ENCODE data around the gene TIMM10. TPM values are rescaled to one million over a fixed set of nuclear protein-coding genes. Genes with fewer than 3 reads are reported as not detected.

The TIMM10 gene
- total RNA-seq, 3 donors from 2014 or later = 37.2 to 56.4 (median 45.9) TPM

GRCh38 chr11:57530215-57530595, 349 bp downstream of the TIMM10 start:
- Histone ChIP-seq H3K36me3 (no peaks in the 10 kb centered on the region), H3K4me1 (peaks cover 0 to 5% of the 10 kb centered on the region in 2 donors), H3K27ac (peak overlapping the region; percentile 67 to 83), H3K27me3 (no peaks in the 10 kb centered on the region), H3K4me3 (peak overlapping the region; percentile 60 to 79 (median 76)), H3K9me3 (no peaks in the 10 kb centered on the region)
- no peak for DNase-seq (ENCODE audit: low spot score in 2 of 2)
- intact Hi-C loops (cut with DNase I; ENCODE audit: low total_unique reads) = no loop called here
- TF ChIP-seq CTCF (IDR thresholded peaks at IDR 0.05) (no peak), POLR2A (IDR thresholded peaks at IDR 0.05) (no peak), POLR2AphosphoS5 (IDR thresholded peaks at IDR 0.05) (no peak)

GRCh38 chr11:57529012-57529411, 1.5 kb downstream of the TIMM10 start:
- intact Hi-C loops (cut with DNase I; ENCODE audit: low total_unique reads) = loop anchor here (5.0 kb wide), 1 partner anchor 72 kb away; no protein-coding TSS in a partner anchor

GRCh38 chr11:57527056-57527631, 3.4 kb downstream of the TIMM10 start:
- peaks cover 0 to 5% of the 10 kb centered on the region in 2 donors for H3K4me1 ChIP-seq
- DNase-seq (ENCODE audit: low spot score in 2 of 2) = peak; percentile 56 to 76
- TF ChIP-seq POLR2AphosphoS5 (IDR thresholded peaks at IDR 0.05) = no peak
- TF ChIP-seq CTCF (IDR thresholded peaks at IDR 0.05) = peak; percentile 91 to 96 (median 95)
- TF ChIP-seq POLR2A (IDR thresholded peaks at IDR 0.05) = no peak
- H3K27ac ChIP-seq = no peak overlapping the region
- no peaks in the 10 kb centered on the region for H3K27me3 ChIP-seq
- H3K36me3 ChIP-seq = no peaks in the 10 kb centered on the region
- intact Hi-C loops (cut with DNase I; ENCODE audit: low total_unique reads) = loop anchor here (5.0 kb wide), 1 partner anchor 70 kb away; no protein-coding TSS in a partner anchor
- H3K9me3 ChIP-seq = no peaks in the 10 kb centered on the region
- H3K4me3 ChIP-seq = no peak overlapping the region

More at GRCh38 chr11:57529012-57529411, 1.5 kb downstream of the TIMM10 start:
- Histone ChIP-seq H3K27me3 (no peaks in the 10 kb centered on the region), H3K36me3 (no peaks in the 10 kb centered on the region), H3K9me3 (no peaks in the 10 kb centered on the region), H3K4me3 (no peak overlapping the region), H3K27ac (no peak overlapping the region), H3K4me1 (peaks cover 0 to 5% of the 10 kb centered on the region in 2 donors)
- DNase-seq (ENCODE audit: low spot score in 2 of 2) = no peak
- TF ChIP-seq POLR2AphosphoS5 (IDR thresholded peaks at IDR 0.05) (no peak), POLR2A (IDR thresholded peaks at IDR 0.05) (no peak), CTCF (IDR thresholded peaks at IDR 0.05) (no peak)

- Histone ChIP-seq H3K9me3 (no peaks in the 10 kb centered on the region), H3K36me3 (no peaks in the 10 kb centered on the region), H3K4me1 (no peaks in the 10 kb centered on the region), H3K4me3 (no peak overlapping the region), H3K27ac (no peak overlapping the region), H3K27me3 (no peaks in the 10 kb centered on the region)
- intact Hi-C loops (cut with DNase I; ENCODE audit: low total_unique reads) = no loop called here
- no peak for DNase-seq (ENCODE audit: low spot score in 2 of 2)
- no peak for TF ChIP-seq POLR2A (IDR thresholded peaks at IDR 0.05)
- TF ChIP-seq CTCF (IDR thresholded peaks at IDR 0.05) = no peak
- TF ChIP-seq POLR2AphosphoS5 (IDR thresholded peaks at IDR 0.05) = no peak
These were observed 7.1 kb downstream of the TIMM10 start for GRCh38 chr11:57523419-57523818.

- TF ChIP-seq CTCF (IDR thresholded peaks at IDR 0.05) = no peak
- TF ChIP-seq POLR2A (IDR thresholded peaks at IDR 0.05) = no peak
- TF ChIP-seq POLR2AphosphoS5 (IDR thresholded peaks at IDR 0.05) = no peak
- no peak overlapping the region for H3K27ac ChIP-seq
- H3K9me3 ChIP-seq = no peaks in the 10 kb centered on the region
- H3K4me1 ChIP-seq = no peaks in the 10 kb centered on the region
- H3K4me3 ChIP-seq = no peak overlapping the region
- DNase-seq (ENCODE audit: low spot score in 2 of 2) = no peak
- intact Hi-C loops (cut with DNase I; ENCODE audit: low total_unique reads) = no loop called here
- no peaks in the 10 kb centered on the region for H3K27me3 ChIP-seq
- H3K36me3 ChIP-seq = no peaks in the 10 kb centered on the region
These were observed 9.4 kb downstream of the TIMM10 start for GRCh38 chr11:57521116-57521515.

Data from breast epithelium (tissue), 4 donors.